Stimulated activated CD8-positive, alpha-beta memory T cell treated with anti-CD3 and anti-CD28 coated beads, Interleukin-12 subunit alpha, Interleukin-12 subunit beta, amount 100 ng/mL, for 1 hour (primary cell): ENCODE results near the gene GRB7.
"Not testable (repeated sequence)": the region's sequence is repeated elsewhere in the genome, so short reads cannot be mapped to it uniquely, and the experiment has no call there.

Experiments
- DNase-seq: peaks from one replicate; pipeline ENCODE4 v3.0.0-alpha.2; 2020; ENCODE audit warnings: low read depth

GRB7 gene

GRCh38 chr17:39737760-39738567 lies at the start of gene GRB7:
Gene GRB7, plus strand, starts transcription at chr17:39737938. Its CDS starts 4,364 bp downstream, at chr17:39742302.
- DNase-seq: no peak

- no peak for DNase-seq
These were observed 49.3 kb upstream of the GRB7 start for GRCh38 chr17:39688475-39688835.

GRCh38 chr17:39688945-39689344 lies 48.8 kb upstream of the GRB7 start:
- DNase-seq: no peak

- DNase-seq: no peak
These were observed 43.1 kb upstream of the GRB7 start for GRCh38 chr17:39694593-39694992.

- DNase-seq: no peak
These were observed 42.7 kb upstream of the GRB7 start for GRCh38 chr17:39695089-39695474.

- no peak for DNase-seq
These were observed 41.0 kb upstream of the GRB7 start for GRCh38 chr17:39696731-39697130.

GRCh38 chr17:39697961-39698360 lies 39.8 kb upstream of the GRB7 start:
- DNase-seq: no peak

GRCh38 chr17:39699157-39699817 lies 38.5 kb upstream of the GRB7 start:
- not testable (repeated sequence) for DNase-seq

GRCh38 chr17:39699818-39700147 lies 38.0 kb upstream of the GRB7 start, which contains the start of gene ERBB2:
Gene ERBB2, plus strand, starts transcription at chr17:39700064. Its CDS starts 175 bp downstream, at chr17:39700239.
- no peak for DNase-seq

- no peak for DNase-seq
These were observed 37.4 kb upstream of the GRB7 start for GRCh38 chr17:39700148-39700987.

GRCh38 chr17:39701012-39701783 lies 36.5 kb upstream of the GRB7 start:
- DNase-seq: no peak

GRCh38 chr17:39701784-39702422 lies 35.8 kb upstream of the GRB7 start:
- no peak for DNase-seq

- DNase-seq: no peak
These were observed 34.5 kb upstream of the GRB7 start for GRCh38 chr17:39702901-39703893.

- DNase-seq: no peak
These were observed 33.8 kb upstream of the GRB7 start for GRCh38 chr17:39703913-39704312.

GRCh38 chr17:39704821-39705551 lies 32.8 kb upstream of the GRB7 start:
- DNase-seq: no peak

- no peak for DNase-seq
These were observed 31.9 kb upstream of the GRB7 start for GRCh38 chr17:39705786-39706348.

GRCh38 chr17:39706383-39706782 lies 31.4 kb upstream of the GRB7 start:
- DNase-seq: no peak

- DNase-seq: no peak
These were observed 30.8 kb upstream of the GRB7 start for GRCh38 chr17:39706921-39707337.
